BJ (cell line): ENCODE measurements around the gene ATP13A5. TPM values are rescaled to one million over a fixed set of nuclear protein-coding genes. Genes with fewer than 3 reads are reported as not detected.

Experiments
- CTCF ChIA-PET: fragments of 350-600 bp; formaldehyde crosslinking; extraction: SDS; loops from one replicate; lab custom pipeline; 2021; ENCODE audit warnings: antibody characterized with exemption, inconsistent platforms; lab: Yijun Ruan, JAX
- POLR2A ChIA-PET: fragments of 300-600 bp; sonication (Branson Sonifier 250); formaldehyde crosslinking; extraction: SDS; loops from one replicate; lab custom pipeline; 2021; ENCODE audit warnings: antibody characterized with exemption; lab: Charles Lee
- DNase-seq: peaks from one replicate; pipeline ENCODE4 v3.0.0-alpha.2; 2011; ENCODE audit warnings: low read depth
- H3K27me3 ChIP-seq: 2 replicates; pipeline ENCODE4 v1.6.0; 2011; ENCODE audit warnings: low read length; ENCODE audit not compliant: control insufficient read depth, insufficient read depth
- H3K36me3 ChIP-seq: 2 replicates; pipeline ENCODE4 v1.5.1; 2011; ENCODE audit warnings: low read length; ENCODE audit not compliant: control insufficient read depth, insufficient read depth
- H3K4me3 ChIP-seq: 2 replicates; pipeline ENCODE4 v1.5.1; 2011; ENCODE audit warnings: low read depth, mild to moderate bottlenecking, control low read depth, low read length
- polyA plus RNA-seq: library from polyadenylated mRNA; depleted of rRNA; stranded (reverse); fragments of >200 nt; gene quantifications from 2 replicates; pipeline ENCODE4 v1.2.3, GENCODE V29; 2011
- TF ChIP-seq, protein P1 (sequence below): IDR thresholded peaks from 2 replicates; pipeline ENCODE4 v1.5.1; 2011; ENCODE audit warnings: low read depth, mild to moderate bottlenecking, control low read depth, inconsistent platforms, low read length, moderate library complexity; ENCODE audit not compliant: insufficient read depth

The ATP13A5 gene
- polyA plus RNA-seq, 1 experiment = not detected

DNA sequence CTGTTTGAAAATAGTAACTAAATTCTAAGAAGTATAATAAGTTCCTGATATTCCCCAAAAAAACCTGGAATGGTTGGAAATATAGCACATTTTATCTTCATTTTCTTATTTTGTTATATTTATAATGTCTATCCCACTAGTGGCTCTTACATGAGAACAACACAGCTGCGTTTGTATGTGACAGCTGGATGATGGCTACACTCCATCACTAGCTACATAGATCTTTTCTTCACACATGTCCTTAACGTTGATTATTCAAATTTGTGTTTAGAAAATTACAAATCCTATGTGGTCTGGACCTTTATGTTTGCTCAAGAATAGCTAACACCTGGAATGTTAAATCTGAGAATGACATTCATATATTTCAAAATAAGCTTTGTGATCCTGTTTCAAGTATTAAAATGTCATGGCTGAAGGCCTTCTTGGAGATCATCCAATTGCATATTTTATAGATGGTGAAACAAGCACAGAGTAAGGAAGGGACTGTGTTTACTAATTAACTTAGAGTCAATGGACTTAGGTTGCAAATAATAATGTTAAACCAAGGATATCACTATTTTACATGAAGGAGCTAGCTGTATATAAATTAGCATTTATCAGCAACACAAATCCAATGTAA lies 60.8 kb downstream of the ATP13A5 start:
- Histone ChIP-seq H3K36me3 (no peaks in the 10 kb centered on the region), H3K4me3 (no peak overlapping the region), H3K27me3 (no peaks in the 10 kb centered on the region)
- ChIA-PET POLR2A (no interaction called here), CTCF (no interaction called here)
- TF ChIP-seq, protein P1, sequence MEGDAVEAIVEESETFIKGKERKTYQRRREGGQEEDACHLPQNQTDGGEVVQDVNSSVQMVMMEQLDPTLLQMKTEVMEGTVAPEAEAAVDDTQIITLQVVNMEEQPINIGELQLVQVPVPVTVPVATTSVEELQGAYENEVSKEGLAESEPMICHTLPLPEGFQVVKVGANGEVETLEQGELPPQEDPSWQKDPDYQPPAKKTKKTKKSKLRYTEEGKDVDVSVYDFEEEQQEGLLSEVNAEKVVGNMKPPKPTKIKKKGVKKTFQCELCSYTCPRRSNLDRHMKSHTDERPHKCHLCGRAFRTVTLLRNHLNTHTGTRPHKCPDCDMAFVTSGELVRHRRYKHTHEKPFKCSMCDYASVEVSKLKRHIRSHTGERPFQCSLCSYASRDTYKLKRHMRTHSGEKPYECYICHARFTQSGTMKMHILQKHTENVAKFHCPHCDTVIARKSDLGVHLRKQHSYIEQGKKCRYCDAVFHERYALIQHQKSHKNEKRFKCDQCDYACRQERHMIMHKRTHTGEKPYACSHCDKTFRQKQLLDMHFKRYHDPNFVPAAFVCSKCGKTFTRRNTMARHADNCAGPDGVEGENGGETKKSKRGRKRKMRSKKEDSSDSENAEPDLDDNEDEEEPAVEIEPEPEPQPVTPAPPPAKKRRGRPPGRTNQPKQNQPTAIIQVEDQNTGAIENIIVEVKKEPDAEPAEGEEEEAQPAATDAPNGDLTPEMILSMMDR = no peak
- DNase-seq = no peak

DNA sequence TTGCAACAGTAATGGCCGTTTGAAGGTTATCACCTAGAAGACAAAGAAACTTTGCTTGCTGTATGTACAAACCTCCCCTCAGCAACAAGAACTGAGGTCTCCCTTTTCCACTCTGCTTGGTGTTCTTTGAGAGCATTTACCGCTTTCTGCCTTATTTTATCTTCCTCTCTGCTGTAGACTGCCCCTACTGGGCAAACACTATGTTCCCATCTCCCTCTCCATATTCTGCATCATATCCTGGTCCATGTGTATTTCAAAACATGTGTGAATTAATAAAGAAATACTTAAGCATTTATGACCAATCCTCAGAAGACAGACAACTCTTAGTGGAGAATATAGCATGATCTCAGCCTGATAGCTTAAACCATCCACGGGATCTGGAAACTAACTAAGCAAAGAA lies 64.4 kb downstream of the ATP13A5 start:
- ChIA-PET POLR2A (no interaction called here), CTCF (interaction anchor here (0.6 kb wide), 1 partner anchor 1517 kb away, joined by 3 read pairs; no protein-coding TSS in a partner anchor)
- Histone ChIP-seq H3K4me3 (no peak overlapping the region), H3K36me3 (no peaks in the 10 kb centered on the region), H3K27me3 (no peaks in the 10 kb centered on the region)
- TF ChIP-seq, protein P1 = no peak
- no peak for DNase-seq

DNA sequence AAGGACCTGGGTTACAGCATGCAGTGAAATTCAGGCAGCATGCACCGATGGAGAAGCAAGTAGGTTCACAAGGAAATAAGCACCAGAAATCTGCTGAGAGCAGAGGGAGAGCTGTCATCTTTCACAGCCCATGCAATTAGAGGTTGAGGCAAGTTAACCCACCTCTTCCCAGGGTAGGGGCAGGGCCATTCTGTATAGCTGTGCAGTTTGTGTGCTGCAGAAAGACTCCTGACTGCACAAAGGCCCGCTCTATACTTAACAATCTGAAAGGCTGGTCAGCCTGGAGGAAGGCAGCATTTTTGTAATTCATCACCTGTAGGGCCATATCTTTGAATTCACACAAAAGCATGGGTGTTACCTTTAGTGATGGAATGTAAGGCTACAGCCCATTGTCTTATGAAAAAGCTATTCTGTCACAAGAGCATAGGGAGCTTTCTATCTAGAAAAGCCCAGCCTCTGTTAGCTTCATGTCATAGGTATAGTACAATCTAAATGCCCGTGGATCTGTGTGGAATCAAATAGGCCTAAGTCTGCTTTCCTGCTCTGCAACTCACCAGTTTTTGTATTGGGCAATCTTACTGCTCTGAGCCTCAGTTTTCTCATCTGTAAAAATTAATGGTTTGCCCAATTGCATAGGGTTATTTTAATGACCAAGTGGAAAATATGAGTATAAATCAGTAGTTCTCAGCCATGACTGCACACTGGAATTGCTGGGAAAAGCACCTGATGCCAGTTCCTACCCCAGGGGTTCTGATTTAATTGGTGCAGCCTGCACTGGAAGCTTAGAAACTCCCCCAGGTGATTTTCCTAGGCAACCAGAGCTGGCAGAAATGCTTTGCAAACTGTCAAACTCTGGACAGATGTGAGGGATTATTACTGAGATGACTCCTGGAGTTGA lies 65.2 kb downstream of the ATP13A5 start:
- POLR2A ChIA-PET = no interaction called here
- H3K36me3 ChIP-seq = no peaks in the 10 kb centered on the region
- CTCF ChIA-PET = interaction anchor here (0.6 kb wide), 1 partner anchor 1516 kb away, joined by 3 read pairs; no protein-coding TSS in a partner anchor
- no peak for DNase-seq
- TF ChIP-seq, protein P1 = no peak
- no peak overlapping the region for H3K4me3 ChIP-seq
- no peaks in the 10 kb centered on the region for H3K27me3 ChIP-seq

DNA sequence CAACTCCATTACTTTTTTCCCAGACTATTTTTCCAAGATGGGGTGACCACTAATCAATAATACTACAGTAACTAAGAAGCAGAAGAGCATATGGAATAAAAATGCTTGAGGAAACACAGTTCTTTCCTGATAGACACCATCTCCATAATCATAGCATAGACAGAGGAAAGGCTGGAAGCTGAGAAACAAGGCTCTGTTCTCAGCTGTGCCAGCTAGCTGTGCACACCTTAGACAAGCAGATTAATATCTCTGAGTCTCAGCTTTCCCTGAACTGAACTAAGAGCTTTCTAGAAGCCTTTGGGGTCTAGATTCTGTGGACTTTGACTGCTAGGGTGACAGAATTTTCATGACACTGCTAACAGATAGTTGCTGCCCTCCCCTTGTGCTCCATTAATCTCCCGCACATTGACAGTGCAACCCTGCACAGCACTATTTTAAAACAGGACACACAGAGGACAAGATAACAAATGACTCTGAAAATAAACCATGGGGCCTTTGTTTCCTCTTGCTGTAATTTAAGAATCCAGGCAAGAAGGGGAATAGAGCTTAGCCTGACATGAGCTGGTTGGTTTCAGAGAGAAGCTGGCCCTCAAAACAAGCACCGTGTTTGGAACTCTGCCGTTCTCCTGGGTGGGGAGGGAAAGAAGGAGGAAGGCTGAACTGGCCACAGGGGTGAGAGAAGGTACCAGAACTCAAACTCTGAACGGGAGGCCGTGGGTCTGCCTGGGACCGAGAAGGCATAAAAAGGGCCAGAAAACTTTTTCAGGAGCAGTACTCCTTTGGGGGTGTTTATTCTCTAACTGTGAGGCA lies 67.4 kb downstream of the ATP13A5 start:
- ChIA-PET POLR2A (no interaction called here), CTCF (no interaction called here)
- Histone ChIP-seq H3K36me3 (no peaks in the 10 kb centered on the region), H3K4me3 (no peak overlapping the region), H3K27me3 (no peaks in the 10 kb centered on the region)
- TF ChIP-seq, protein P1 = no peak
- DNase-seq = no peak
